Measurements from ENCODE around the gene CUX1. TPM values are rescaled to one million over a fixed set of nuclear protein-coding genes. Genes with fewer than 3 reads are reported as not detected.

Gene CUX1
- total and polyA plus RNA-seq, 2 of the 13 experiments (the other 11 are each of a cell fraction or from before 2014, with no cell fraction given): 13.7 to 14.9 TPM

DNA sequence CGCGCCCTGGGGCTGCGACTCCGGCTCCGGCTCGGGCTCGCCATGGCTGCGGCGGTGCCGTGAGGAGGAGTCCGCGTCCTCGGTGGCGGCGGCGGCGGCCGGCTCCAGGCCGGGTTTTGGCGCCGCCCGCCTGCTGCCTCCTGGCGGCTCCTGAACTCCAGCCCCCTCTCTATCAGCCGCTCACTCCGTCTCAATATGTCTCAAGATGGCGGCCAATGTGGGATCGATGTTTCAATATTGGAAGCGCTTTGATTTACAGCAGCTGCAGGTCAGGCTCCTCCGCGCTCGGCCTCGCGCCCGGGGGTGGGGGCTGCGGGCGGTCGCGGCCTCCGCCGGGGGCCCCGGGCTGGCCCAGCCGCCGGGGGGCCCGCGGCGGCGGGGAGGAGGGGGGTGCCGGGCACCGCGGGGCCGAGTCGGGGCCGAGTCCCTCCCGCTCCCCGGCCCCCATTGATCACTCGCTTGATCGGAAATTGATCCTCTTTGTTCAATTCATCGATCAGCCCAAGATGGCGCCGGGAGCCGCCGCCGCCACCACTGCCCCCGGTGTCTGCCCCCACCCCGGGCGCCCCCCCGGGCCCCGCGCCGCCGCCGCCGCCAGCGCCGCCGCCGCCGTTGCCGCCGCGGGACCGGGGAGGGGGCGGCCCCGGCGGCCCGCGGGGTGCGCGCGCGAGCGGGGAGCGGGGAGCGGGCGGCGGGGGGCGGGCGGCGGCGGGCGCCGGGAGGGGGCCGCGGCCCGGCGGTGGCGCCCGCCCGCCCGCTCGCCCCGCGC is 1.4 kb upstream of the CUX1 start:
- Histone ChIP-seq H3K27me3 (ENCODE audit: control insufficient read depth in 1 of 2, insufficient read depth in 2 of 2, low read length in 2 of 2) (no peaks in the 10 kb centered on the region; a peak in 3 of 5 replicates), H3K9ac (ENCODE audit: insufficient read depth, low read depth, low read length) (peak overlapping the region; percentile 71; the same call in 1 of the 2 replicates), H3K36me3 (replicated peaks in 1 of 2; ENCODE audit: control insufficient read depth in 1 of 2, insufficient read depth in 2 of 2, low read length in 2 of 2) (no peaks in the 10 kb centered on the region), H3K4me3 (replicated peaks in 1 of 3; ENCODE audit: insufficient read depth in 1 of 3, low read depth in 2 of 3, low read length in 3 of 3) (peak overlapping the region; percentile 55 to 85 (median 71); a peak in 4 of 6 replicates), H3K4me1 (ENCODE audit: insufficient read depth, low read length) (peaks cover 51% of the 10 kb centered on the region), H2AFZ (ENCODE audit: low read length) (no peak overlapping the region), H3K79me2 (ENCODE audit: insufficient read depth, low read length) (peaks cover 37% of the 10 kb centered on the region), H3K27ac (ENCODE audit: extremely low read length, insufficient read depth, low read length) (peak overlapping the region; percentile 74), H3K4me2 (ENCODE audit: low read depth, low read length) (no peak overlapping the region), H3K9me3 (ENCODE audit: low read length) (no peaks in the 10 kb centered on the region), H4K20me1 (ENCODE audit: insufficient read depth, low read length) (peaks cover 24% of the 10 kb centered on the region)
- under 1% methylated on average over 21 of the region's 113 CpGs for WGBS (ENCODE audit: low lambda C conversion rate)
- BruUV-seq (replicated peaks): no TSS peak
- in situ Hi-C loops (cut with HindIII; ENCODE audit: extremely low pct_ligation_motif_present, low pct_unique_long_range_greater_than_20kb) (loop anchor here (5.0 to 10.0 kb wide), 3 partner anchors 74 to 439 kb away; no protein-coding TSS in a partner anchor), intact Hi-C loops (cut with micrococcal nuclease; ENCODE audit: unreplicated experiment) (loop anchor here (1.0 to 5.0 kb wide), 3 partner anchors 41 to 420 kb away; no protein-coding TSS in a partner anchor)
- DNase-seq (ENCODE audit: low spot score) (peak; percentile 70), FAIRE-seq (no peak), ATAC-seq (peak; percentile 68)
- ChIA-PET POLR2A (interaction anchor here (2.3 kb wide), 1 partner anchor 40 kb away, joined by 5 read pairs; no protein-coding TSS in a partner anchor), CTCF (ENCODE audit: low intra/inter-chr PET ratio, low total read pairs) (no interaction called here)
- TF ChIP-seq ZSCAN21 (CRISPR knock-in tag; IDR thresholded peaks at IDR 0.05; ENCODE audit: borderline replicate concordance) (no peak), ZFP62 (CRISPR knock-in tag; IDR thresholded peaks at IDR 0.05) (no peak), CREM (IDR thresholded peaks at IDR 0.05) (no peak), CREM (CRISPR knock-in tag; IDR thresholded peaks at IDR 0.05) (no peak), MEIS2 (CRISPR knock-in tag; IDR thresholded peaks at IDR 0.05) (no peak), RFXANK (CRISPR knock-in tag; IDR thresholded peaks at IDR 0.05) (no peak), GPN1 (CRISPR knock-in tag; IDR thresholded peaks at IDR 0.05; ENCODE audit: borderline replicate concordance) (no peak), SSRP1 (CRISPR knock-in tag; IDR thresholded peaks at IDR 0.05) (no peak), GTF2F1 (IDR thresholded peaks at IDR 0.05; ENCODE audit: low read length) (no peak), SMAD1 (CRISPR knock-in tag; IDR thresholded peaks at IDR 0.05; ENCODE audit: borderline replicate concordance, low read depth) (no peak), CENPT (CRISPR knock-in tag; IDR thresholded peaks at IDR 0.05; ENCODE audit: low read depth) (no peak), RBFOX2 (IDR thresholded peaks at IDR 0.05; ENCODE audit: low read depth, low read length) (peak; percentile 21), PAX8 (CRISPR knock-in tag; IDR thresholded peaks at IDR 0.05; ENCODE audit: borderline replicate concordance) (no peak)
- TF ChIP-seq, protein P1, sequence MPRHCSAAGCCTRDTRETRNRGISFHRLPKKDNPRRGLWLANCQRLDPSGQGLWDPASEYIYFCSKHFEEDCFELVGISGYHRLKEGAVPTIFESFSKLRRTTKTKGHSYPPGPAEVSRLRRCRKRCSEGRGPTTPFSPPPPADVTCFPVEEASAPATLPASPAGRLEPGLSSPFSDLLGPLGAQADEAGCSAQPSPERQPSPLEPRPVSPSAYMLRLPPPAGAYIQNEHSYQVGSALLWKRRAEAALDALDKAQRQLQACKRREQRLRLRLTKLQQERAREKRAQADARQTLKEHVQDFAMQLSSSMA (CRISPR knock-in tag; IDR thresholded peaks at IDR 0.05): no peak
- TF ChIP-seq, protein P2, sequence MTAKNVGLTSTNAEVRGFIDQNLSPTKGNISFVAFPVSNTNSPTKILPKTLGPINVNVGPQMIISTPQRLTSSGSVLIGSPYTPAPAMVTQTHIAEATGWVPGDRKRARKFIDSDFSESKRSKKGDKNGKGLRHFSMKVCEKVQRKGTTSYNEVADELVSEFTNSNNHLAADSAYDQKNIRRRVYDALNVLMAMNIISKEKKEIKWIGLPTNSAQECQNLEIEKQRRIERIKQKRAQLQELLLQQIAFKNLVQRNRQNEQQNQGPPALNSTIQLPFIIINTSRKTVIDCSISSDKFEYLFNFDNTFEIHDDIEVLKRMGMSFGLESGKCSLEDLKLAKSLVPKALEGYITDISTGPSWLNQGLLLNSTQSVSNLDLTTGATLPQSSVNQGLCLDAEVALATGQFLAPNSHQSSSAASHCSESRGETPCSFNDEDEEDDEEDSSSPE (CRISPR knock-in tag; IDR thresholded peaks at IDR 0.05): peak; percentile 35; the same call in 1 of the 2 replicates
- TF ChIP-seq, protein P3, sequence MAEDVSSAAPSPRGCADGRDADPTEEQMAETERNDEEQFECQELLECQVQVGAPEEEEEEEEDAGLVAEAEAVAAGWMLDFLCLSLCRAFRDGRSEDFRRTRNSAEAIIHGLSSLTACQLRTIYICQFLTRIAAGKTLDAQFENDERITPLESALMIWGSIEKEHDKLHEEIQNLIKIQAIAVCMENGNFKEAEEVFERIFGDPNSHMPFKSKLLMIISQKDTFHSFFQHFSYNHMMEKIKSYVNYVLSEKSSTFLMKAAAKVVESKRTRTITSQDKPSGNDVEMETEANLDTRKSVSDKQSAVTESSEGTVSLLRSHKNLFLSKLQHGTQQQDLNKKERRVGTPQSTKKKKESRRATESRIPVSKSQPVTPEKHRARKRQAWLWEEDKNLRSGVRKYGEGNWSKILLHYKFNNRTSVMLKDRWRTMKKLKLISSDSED (CRISPR knock-in tag; IDR thresholded peaks at IDR 0.05): no peak
- TF ChIP-seq, protein P4, sequence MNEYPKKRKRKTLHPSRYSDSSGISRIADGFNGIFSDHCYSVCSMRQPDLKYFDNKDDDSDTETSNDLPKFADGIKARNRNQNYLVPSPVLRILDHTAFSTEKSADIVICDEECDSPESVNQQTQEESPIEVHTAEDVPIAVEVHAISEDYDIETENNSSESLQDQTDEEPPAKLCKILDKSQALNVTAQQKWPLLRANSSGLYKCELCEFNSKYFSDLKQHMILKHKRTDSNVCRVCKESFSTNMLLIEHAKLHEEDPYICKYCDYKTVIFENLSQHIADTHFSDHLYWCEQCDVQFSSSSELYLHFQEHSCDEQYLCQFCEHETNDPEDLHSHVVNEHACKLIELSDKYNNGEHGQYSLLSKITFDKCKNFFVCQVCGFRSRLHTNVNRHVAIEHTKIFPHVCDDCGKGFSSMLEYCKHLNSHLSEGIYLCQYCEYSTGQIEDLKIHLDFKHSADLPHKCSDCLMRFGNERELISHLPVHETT (CRISPR knock-in tag; conservative IDR thresholded peaks at IDR 0.05): peak; percentile 79
